HepG2 (cell line): ENCODE data around the gene TSPAN32. TPM values are rescaled to one million over a fixed set of nuclear protein-coding genes. Genes with fewer than 3 reads are reported as not detected.

ENCODE experiments used
- ATAC-seq: fragments of 200-7000 bp; cut with Tn5 transposase; 3 replicates; pipeline ENCODE4 v1.9.1; 2020; ENCODE audit warnings: mild to moderate bottlenecking, moderate library complexity
- BruUV-seq: library from RNA; stranded (reverse); fragments of 400-500 nt; replicated peaks from 2 replicates; lab custom pipeline; 2021; lab: Mats Ljungman, UMichigan
- CTCF ChIA-PET: fragments of 300-600 bp; formaldehyde crosslinking; extraction: SDS; loops from one replicate; lab custom pipeline; 2021; ENCODE audit warnings: low total read pairs, inconsistent platforms, low intra/inter-chr PET ratio; lab: Yijun Ruan, JAX
- POLR2A ChIA-PET: fragments of 350-600 bp; sonication (Branson Sonifier 250); formaldehyde crosslinking; loops from one replicate; lab custom pipeline; 2020; ENCODE audit warnings: antibody characterized with exemption, inconsistent platforms; lab: Yijun Ruan, JAX
- DNase-seq: peaks from one replicate; pipeline ENCODE4 v3.0.0-alpha.2; 2015; ENCODE audit warnings: low spot score
- FAIRE-seq: peaks from 3 replicates; lab custom pipeline; 2011; peaks lifted over from hg19 to GRCh38; lab: Jason Lieb, UNC
- H2AFZ ChIP-seq: one replicate; pipeline ENCODE4 v1.6.1; 2011; ENCODE audit warnings: low read length, inconsistent platforms
- H3K27ac ChIP-seq: fragments of 300-600 bp; 3 replicates; pipeline ENCODE4 v1.8.0; 2011; ENCODE audit warnings: mixed run types, mild to moderate bottlenecking, mixed read lengths, low read length, inconsistent platforms; ENCODE audit not compliant: insufficient read depth; ENCODE audit errors: extremely low read length
- H3K27me3 ChIP-seq, 2 experiments: fragments of 200-600 bp in 1 of 2; 2 replicates in 1 of 2; 3 replicates in 1 of 2; pipeline versions ENCODE4 v1.6.0 to v1.8.0; 2011; ENCODE audit warnings: low read length in 2 of 2, mild to moderate bottlenecking in 2 of 2, moderate library complexity in 2 of 2, inconsistent platforms in 1 of 2; ENCODE audit not compliant: insufficient read depth in 2 of 2, control insufficient read depth in 1 of 2
- H3K36me3 ChIP-seq, 2 experiments: fragments of 200-600 bp in 1 of 2; replicated peaks in 1 of 2; 2 replicates in 1 of 2; 3 replicates in 1 of 2; pipeline versions ENCODE4 v1.5.1 to v1.8.0; 2011; ENCODE audit warnings: low read length in 2 of 2, inconsistent platforms in 1 of 2; ENCODE audit not compliant: insufficient read depth in 2 of 2, control insufficient read depth in 1 of 2
- H3K4me1 ChIP-seq: 2 replicates; pipeline ENCODE4 v1.5.1; 2012; ENCODE audit warnings: low read length, inconsistent platforms; ENCODE audit not compliant: insufficient read depth
- H3K4me2 ChIP-seq: 2 replicates; pipeline ENCODE4 v1.6.0; 2011; ENCODE audit warnings: low read depth, low read length, inconsistent platforms
- H3K4me3 ChIP-seq, 3 experiments: fragments of 200-600 bp in 1 of 3; sonication (generic), shearing (Covaris generic) in 1 of 3; replicated peaks in 1 of 3; 2 replicates each; pipeline ENCODE4 v1.5.1; 2011 to 2016; ENCODE audit warnings: low read length in 3 of 3, inconsistent platforms in 2 of 3, low read depth in 2 of 3, mild to moderate bottlenecking in 2 of 3, control low read depth in 1 of 3, mixed read lengths in 1 of 3; ENCODE audit not compliant: insufficient read depth in 1 of 3
- H3K79me2 ChIP-seq: one replicate; pipeline ENCODE4 v1.6.1; 2011; ENCODE audit warnings: low read length, inconsistent platforms; ENCODE audit not compliant: insufficient read depth
- H3K9ac ChIP-seq: 2 replicates; pipeline ENCODE4 v1.6.0; 2011; ENCODE audit warnings: mild to moderate bottlenecking, low read depth, low read length, inconsistent platforms; ENCODE audit not compliant: insufficient read depth
- H3K9me3 ChIP-seq: 2 replicates; pipeline ENCODE4 v1.5.1; 2012; ENCODE audit warnings: mild to moderate bottlenecking, low read length
- H4K20me1 ChIP-seq: 2 replicates; pipeline ENCODE4 v1.6.0; 2011; ENCODE audit warnings: inconsistent platforms, mild to moderate bottlenecking, low read length, moderate library complexity; ENCODE audit not compliant: insufficient read depth
- BRCA1 ChIP-seq: sonication (generic); formaldehyde crosslinking; IDR thresholded peaks from 2 replicates; pipeline ENCODE4 v1.4.0; 2020; ENCODE audit warnings: missing genetic modification reagents
- EED ChIP-seq: sonication (generic); formaldehyde crosslinking; IDR thresholded peaks from 2 replicates; pipeline ENCODE4 v1.5.0; 2020; ENCODE audit warnings: mild to moderate bottlenecking, missing genetic modification reagents
- IKZF5 ChIP-seq: IDR thresholded peaks from 2 replicates; pipeline ENCODE4 v1.6.1; 2018; ENCODE audit warnings: missing genetic modification reagents, mild to moderate bottlenecking, missing compliant biosample characterization
- IRF2 ChIP-seq: IDR thresholded peaks from 2 replicates; pipeline ENCODE4 v1.6.1; 2018; ENCODE audit warnings: missing genetic modification reagents, missing compliant biosample characterization
- JDP2 ChIP-seq: sonication (generic); formaldehyde crosslinking; IDR thresholded peaks from 2 replicates; pipeline ENCODE4 v1.8.1; 2022; ENCODE audit warnings: missing genetic modification reagents, borderline replicate concordance
- KDM6A ChIP-seq: IDR thresholded peaks from 2 replicates; pipeline ENCODE4 v1.6.1; 2016; ENCODE audit warnings: low read depth
- KMT2B ChIP-seq: IDR thresholded peaks from 2 replicates; pipeline ENCODE4 v1.6.1; 2016; ENCODE audit warnings: missing genetic modification reagents, missing compliant biosample characterization
- POLR2AphosphoS2 ChIP-seq: IDR thresholded peaks from 2 replicates; pipeline ENCODE4 v1.6.1; 2011; ENCODE audit warnings: low read depth, low read length, improper control_type of control experiment
- SIN3A ChIP-seq: IDR thresholded peaks from 2 replicates; pipeline ENCODE4 v1.6.1; 2011; ENCODE audit warnings: low read depth, mild to moderate bottlenecking, control low read depth, low read length, borderline replicate concordance
- SRSF4 ChIP-seq: fragments of 200-400 bp; formaldehyde crosslinking; IDR thresholded peaks from one replicate; pipeline ENCODE4 v1.6.1; 2018; ENCODE audit warnings: mild to moderate bottlenecking, low read depth, low read length, moderate library complexity; ENCODE audit not compliant: poor library complexity, severe bottlenecking
- THYN1 ChIP-seq: sonication (generic); formaldehyde crosslinking; IDR thresholded peaks from 2 replicates; pipeline ENCODE4 v1.8.1; 2023; ENCODE audit warnings: low read depth, mild to moderate bottlenecking, moderate library complexity, missing genetic modification reagents, borderline replicate concordance
- ZFP62 ChIP-seq: sonication (generic); formaldehyde crosslinking; IDR thresholded peaks from 2 replicates; pipeline ENCODE4 v1.4.0; 2020; ENCODE audit warnings: missing genetic modification reagents
- ZMAT5 ChIP-seq: sonication (generic); formaldehyde crosslinking; IDR thresholded peaks from 2 replicates; pipeline ENCODE4 v1.5.0; 2020; ENCODE audit warnings: mild to moderate bottlenecking, low read depth, missing genetic modification reagents, borderline replicate concordance
- ZNF10 ChIP-seq: sonication (generic); formaldehyde crosslinking; IDR thresholded peaks from 2 replicates; pipeline ENCODE4 v1.4.0; 2020; ENCODE audit warnings: mild to moderate bottlenecking, low read depth, missing genetic modification reagents, borderline replicate concordance
- ZNF766 ChIP-seq: sonication (generic); formaldehyde crosslinking; IDR thresholded peaks from 2 replicates; pipeline ENCODE4 v1.5.0; 2020; ENCODE audit warnings: missing genetic modification reagents, borderline replicate concordance
- ZNF768 ChIP-seq: sonication (generic); formaldehyde crosslinking; IDR thresholded peaks from 2 replicates; pipeline ENCODE4 v1.4.0; 2020; ENCODE audit warnings: missing genetic modification reagents
- WGBS: methylation state at CpG from one replicate; pipeline ENCODE4 v1.1.6; 2017; ENCODE audit warnings: low lambda C conversion rate; 5-methylcytosine and 5-hydroxymethylcytosine counted together
- in situ Hi-C: cut with HindIII; loops from 2 replicates; pipeline ENCODE4 v1.10.0; 2017; ENCODE audit warnings: low pct_unique_long_range_greater_than_20kb; ENCODE audit not compliant: extremely low pct_ligation_motif_present
- intact Hi-C: fragments of 100-400 bp; cut with micrococcal nuclease; formaldehyde crosslinking; loops from one replicate; pipeline ENCODE4 v1.10.0; 2022; ENCODE audit not compliant: unreplicated experiment
- polyA plus RNA-seq, 8 experiments: library from polyadenylated mRNA; depleted of rRNA in 3 of 8; stranded (reverse) in 7 of 8; unstranded in 1 of 8; fragments of >200 nt; fragmentation: Illumina TruSeq in 4 of 8; extraction: Trizol in 4 of 8; gene quantifications; 2 replicates each; pipeline versions ENCODE4 v1.2.1 to v1.2.3, GENCODE V29; 2011 to 2016; ENCODE audit warnings: low read depth in 4 of 8, missing spikeins in 1 of 8, mixed read lengths in 1 of 8; ENCODE audit not compliant: insufficient read depth in 1 of 8
- total RNA-seq, 5 experiments: library from RNA; depleted of rRNA; stranded (reverse); fragments of >200 nt; fragmentation: Illumina TruSeq; extraction: Trizol; gene quantifications; 2 replicates each; pipeline ENCODE4 v1.2.3, GENCODE V29; 2016; ENCODE audit warnings: low read depth in 1 of 5

TSPAN32 gene
- total and polyA plus RNA-seq, 2 of the 13 experiments (the other 11 are each of a cell fraction or from before 2014, with no cell fraction given), result 0.09 to 0.70 TPM

DNA sequence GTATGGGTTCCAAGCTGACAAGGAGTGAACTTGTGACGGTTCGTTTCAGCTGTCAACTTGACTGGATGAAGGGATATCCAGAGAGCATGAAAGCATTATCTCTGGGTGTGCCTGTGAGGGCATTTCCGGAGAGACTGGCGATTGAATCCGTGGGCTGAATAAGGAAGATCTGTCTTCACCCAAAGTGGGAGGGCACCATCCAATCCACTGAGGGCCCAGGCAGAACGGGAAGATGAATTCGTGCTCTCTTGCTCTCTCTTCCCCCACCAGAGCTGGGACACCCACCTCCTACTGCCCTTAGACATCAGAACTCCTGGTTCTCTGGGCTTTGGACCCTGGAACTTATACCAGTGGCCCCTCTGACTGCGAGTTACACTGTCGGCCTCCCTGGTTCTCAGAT lies 59.8 kb downstream of the TSPAN32 start:
- intact Hi-C loops (no loop called here), in situ Hi-C loops (no loop called here)
- Histone ChIP-seq H4K20me1 (no peaks in the 10 kb centered on the region), H3K36me3 (no peaks in the 10 kb centered on the region), H3K79me2 (no peaks in the 10 kb centered on the region), H3K4me3 (no peak overlapping the region), H3K27ac (no peak overlapping the region), H3K27me3 (peaks cover 18 to 82% of the 10 kb centered on the region in 2 experiments), H3K9me3 (no peaks in the 10 kb centered on the region), H3K4me1 (no peaks in the 10 kb centered on the region), H3K9ac (no peak overlapping the region), H2AFZ (no peak overlapping the region), H3K4me2 (no peak overlapping the region)
- no peak for DNase-seq
- ChIA-PET CTCF (no interaction called here), POLR2A (no interaction called here)
- WGBS, result 3% methylated on average over 5 of the region's 9 CpGs
- BruUV-seq, result no TSS peak
- TF ChIP-seq JDP2 (CRISPR knock-in tag) (no peak), KDM6A (no peak), ZNF10 (CRISPR knock-in tag) (no peak), IKZF5 (CRISPR knock-in tag) (no peak), ZNF766 (CRISPR knock-in tag) (no peak), ZMAT5 (no peak), SRSF4 (no peak), IRF2 (CRISPR knock-in tag) (no peak), POLR2AphosphoS2 (no peak), SIN3A (no peak), ZNF768 (no peak), EED (CRISPR knock-in tag) (no peak), BRCA1 (CRISPR knock-in tag) (no peak), THYN1 (CRISPR knock-in tag) (no peak), ZFP62 (CRISPR knock-in tag) (no peak), KMT2B (CRISPR knock-in tag) (no peak)
- no peak for ATAC-seq
- FAIRE-seq, result no peak
